Measurements from ENCODE around the gene TXNDC2. TPM values are rescaled to one million over a fixed set of nuclear protein-coding genes. Genes with fewer than 3 reads are reported as not detected.
"Not testable (repeated sequence)": the region's sequence is repeated elsewhere in the genome, so short reads cannot be mapped to it uniquely, and the experiment has no call there.

The TXNDC2 gene
- total and polyA plus RNA-seq, 7 experiments from 2014 or later = 0.07 TPM; not detected in 6

DNA sequence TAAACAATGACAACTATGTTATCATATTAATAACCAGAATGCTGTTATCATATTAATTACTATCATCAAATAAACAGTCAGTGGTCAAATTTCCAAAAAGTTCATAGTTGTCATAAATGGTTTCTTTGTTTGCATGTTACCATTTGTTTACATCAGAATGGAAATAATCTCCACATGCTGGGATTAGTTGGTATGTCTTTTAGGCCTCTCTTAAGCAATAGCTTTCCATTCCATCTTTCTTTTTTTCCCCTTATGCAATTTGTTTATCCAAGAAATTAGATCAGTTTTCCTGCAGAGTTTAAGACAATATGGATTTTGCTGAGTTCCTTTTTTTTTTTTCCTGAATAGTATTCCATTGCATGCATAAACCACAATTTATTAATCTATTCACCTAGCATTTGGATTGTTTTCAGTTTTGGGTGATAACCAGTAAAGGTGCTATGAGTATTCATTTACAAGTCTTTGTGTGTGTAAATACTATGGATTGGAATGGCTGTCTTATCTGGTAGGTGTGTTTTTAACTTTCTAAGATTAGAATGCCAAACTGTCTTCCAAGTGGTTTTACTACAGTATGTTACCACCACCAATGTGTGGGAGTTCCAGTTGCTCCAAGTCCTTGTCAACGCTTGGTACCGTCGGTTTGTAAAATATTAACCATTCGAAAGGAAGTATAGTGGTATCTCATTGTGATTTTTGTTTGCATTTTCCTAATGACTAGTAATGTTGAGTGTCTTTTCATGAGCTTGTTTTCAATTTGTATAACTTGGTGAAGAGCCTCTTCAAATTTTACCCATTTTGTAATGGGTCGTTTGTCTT lies 33.3 kb upstream of the TXNDC2 start:
- intact Hi-C loops (cut with micrococcal nuclease) = no loop called here
- Histone ChIP-seq H3K4me3 (ENCODE audit: low read length) (no peak overlapping the region), H3K27me3 (ENCODE audit: control insufficient read depth in 2 of 2, insufficient read depth in 2 of 2, low read length in 2 of 2) (no peaks in the 10 kb centered on the region), H3K4me1 (ENCODE audit: control insufficient read depth in 2 of 2, insufficient read depth in 2 of 2, low read length in 2 of 2) (no peaks in the 10 kb centered on the region), H3K9me3 (ENCODE audit: control insufficient read depth in 2 of 3, low read length in 3 of 3) (no peaks in the 10 kb centered on the region), H3K27ac (ENCODE audit: low read depth, low read length) (no peak overlapping the region), H3K36me3 (ENCODE audit: control insufficient read depth in 2 of 3, insufficient read depth in 3 of 3, low read length in 3 of 3) (no peaks in the 10 kb centered on the region)
- H3K9me3 Mint-ChIP-seq = no peaks in the 10 kb centered on the region
- no peak overlapping the region for H3K27ac Mint-ChIP-seq
- H3K27me3 Mint-ChIP-seq = peaks cover 17 to 41% (median 28%) of the 10 kb centered on the region in 5 donors
- H3K4me1 Mint-ChIP-seq = peaks cover 0 to 9% (median 0%) of the 10 kb centered on the region in 7 donors
- ChIA-PET CTCF (no interaction called here), POLR2A (no interaction called here)
- H3K4me3 Mint-ChIP-seq = no peak overlapping the region
- ATAC-seq (no peak), DNase-seq (no peak)
- peaks cover 0 to 3% (median 0%) of the 10 kb centered on the region in 5 donors for H3K36me3 Mint-ChIP-seq

DNA sequence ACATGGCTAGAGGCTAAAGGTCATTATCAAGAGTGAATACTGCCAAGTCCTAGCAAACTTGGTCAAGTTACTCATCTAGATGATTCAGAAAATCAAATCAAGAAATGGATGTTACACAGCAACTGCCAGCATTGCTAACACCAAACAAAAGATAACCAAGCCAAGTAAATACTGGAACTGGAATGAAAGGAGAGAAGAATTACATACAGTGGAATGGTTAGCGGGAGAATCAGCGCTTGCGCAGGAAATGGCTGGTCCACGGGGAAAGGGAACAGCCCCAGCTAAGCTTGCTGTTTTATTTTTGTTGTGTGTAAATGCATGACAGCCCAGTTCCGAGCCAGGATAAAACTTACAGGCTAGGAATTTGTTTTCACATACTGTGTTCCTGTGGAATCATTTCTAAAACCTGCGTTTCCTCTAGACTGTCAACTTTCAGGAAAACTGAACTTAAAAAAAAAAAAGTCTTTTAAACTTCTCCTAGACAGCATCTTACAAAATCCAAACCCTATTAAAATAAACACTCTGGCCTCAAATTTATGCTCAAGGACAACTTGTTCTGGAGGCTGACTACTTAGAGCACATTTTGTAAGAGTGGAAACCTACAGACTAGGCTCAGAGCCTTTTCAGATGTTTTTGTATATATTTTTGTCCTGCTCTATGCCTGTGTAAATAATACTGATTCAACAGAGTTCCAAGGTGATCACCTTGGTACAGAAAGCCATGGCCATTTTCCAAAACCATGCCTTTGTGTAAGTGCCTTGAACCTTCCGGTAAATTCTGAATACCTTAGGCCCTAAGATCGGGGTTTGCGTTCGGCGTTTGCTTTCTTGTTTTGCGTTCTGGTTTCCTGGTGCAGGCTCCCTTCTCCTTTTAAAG lies 30.7 kb upstream of the TXNDC2 start:
- Histone ChIP-seq H3K36me3 (ENCODE audit: control insufficient read depth in 2 of 3, insufficient read depth in 3 of 3, low read length in 3 of 3) (no peaks in the 10 kb centered on the region), H3K4me3 (ENCODE audit: low read length) (no peak overlapping the region), H3K27me3 (ENCODE audit: control insufficient read depth in 2 of 2, insufficient read depth in 2 of 2, low read length in 2 of 2) (no peaks in the 10 kb centered on the region), H3K9me3 (ENCODE audit: control insufficient read depth in 2 of 3, low read length in 3 of 3) (no peaks in the 10 kb centered on the region), H3K4me1 (ENCODE audit: control insufficient read depth in 2 of 2, insufficient read depth in 2 of 2, low read length in 2 of 2) (no peaks in the 10 kb centered on the region), H3K27ac (ENCODE audit: low read depth, low read length) (no peak overlapping the region)
- DNase-seq (no peak), ATAC-seq (no peak)
- H3K9me3 Mint-ChIP-seq = no peaks in the 10 kb centered on the region
- no peaks in the 10 kb centered on the region for H3K36me3 Mint-ChIP-seq
- peaks cover 0 to 1% (median 0%) of the 10 kb centered on the region in 7 donors for H3K4me1 Mint-ChIP-seq
- ChIA-PET CTCF (no interaction called here), POLR2A (no interaction called here)
- H3K27ac Mint-ChIP-seq = no peak overlapping the region
- intact Hi-C loops (cut with micrococcal nuclease) = no loop called here
- no peak overlapping the region for H3K4me3 Mint-ChIP-seq
- H3K27me3 Mint-ChIP-seq = peaks cover 4 to 26% (median 15%) of the 10 kb centered on the region in 5 donors

DNA sequence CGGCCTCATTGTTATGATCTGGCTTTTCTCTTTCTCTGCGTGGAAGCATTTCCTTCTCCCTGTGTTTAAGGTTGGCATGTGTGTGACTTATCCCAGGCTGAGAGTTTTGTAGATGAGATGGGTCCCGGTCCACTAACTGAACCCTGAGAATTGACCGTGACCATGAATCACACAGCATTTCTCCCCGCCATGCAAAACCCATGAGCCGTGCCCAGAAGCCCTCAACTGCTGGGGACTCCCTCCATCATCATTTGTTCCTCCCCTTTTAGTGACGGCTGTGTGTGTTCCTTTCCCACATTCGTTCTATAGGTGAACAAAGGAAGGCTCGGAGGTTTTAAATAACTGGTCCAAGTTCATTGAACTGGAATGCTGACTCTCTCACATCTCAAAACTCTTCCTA lies 30.1 kb upstream of the TXNDC2 start:
- ATAC-seq (no peak), DNase-seq (no peak)
- Histone ChIP-seq H3K27me3 (ENCODE audit: control insufficient read depth in 2 of 2, insufficient read depth in 2 of 2, low read length in 2 of 2) (no peaks in the 10 kb centered on the region), H3K4me1 (ENCODE audit: control insufficient read depth in 2 of 2, insufficient read depth in 2 of 2, low read length in 2 of 2) (no peaks in the 10 kb centered on the region), H3K36me3 (ENCODE audit: control insufficient read depth in 2 of 3, insufficient read depth in 3 of 3, low read length in 3 of 3) (no peaks in the 10 kb centered on the region), H3K27ac (ENCODE audit: low read depth, low read length) (no peak overlapping the region), H3K9me3 (ENCODE audit: control insufficient read depth in 2 of 3, low read length in 3 of 3) (no peaks in the 10 kb centered on the region), H3K4me3 (ENCODE audit: low read length) (no peak overlapping the region)
- H3K4me3 Mint-ChIP-seq = no peak overlapping the region
- H3K27ac Mint-ChIP-seq = no peak overlapping the region
- ChIA-PET POLR2A (no interaction called here), CTCF (no interaction called here)
- H3K36me3 Mint-ChIP-seq = no peaks in the 10 kb centered on the region
- H3K27me3 Mint-ChIP-seq = peaks cover 4 to 21% (median 12%) of the 10 kb centered on the region in 5 donors
- intact Hi-C loops (cut with micrococcal nuclease) = no loop called here
- peaks cover 0 to 1% (median 0%) of the 10 kb centered on the region in 7 donors for H3K4me1 Mint-ChIP-seq
- H3K9me3 Mint-ChIP-seq = no peaks in the 10 kb centered on the region

DNA sequence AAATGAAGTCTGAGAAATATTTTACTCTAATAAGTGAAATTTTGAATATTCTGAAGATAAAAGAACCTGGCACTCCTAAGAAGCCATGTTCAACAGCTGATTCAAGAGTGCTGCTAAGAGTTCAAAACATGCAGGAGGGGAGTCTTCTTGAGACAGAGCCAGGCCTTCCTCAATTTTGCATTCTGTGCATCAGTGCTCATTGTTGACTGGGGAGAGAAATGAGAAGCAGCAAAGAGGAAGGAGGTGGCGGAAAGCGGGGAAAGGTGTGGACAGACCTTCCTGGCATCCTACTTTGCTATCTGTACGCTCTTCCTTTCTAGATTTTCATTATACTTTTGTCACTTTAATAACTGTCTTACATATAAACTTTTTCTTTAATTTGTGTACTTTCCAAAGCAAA lies 29.7 kb upstream of the TXNDC2 start:
- intact Hi-C loops (cut with micrococcal nuclease) = no loop called here
- H3K36me3 ChIP-seq (ENCODE audit: control insufficient read depth in 2 of 3, insufficient read depth in 3 of 3, low read length in 3 of 3) = no peaks in the 10 kb centered on the region
- no peaks in the 10 kb centered on the region for H3K36me3 Mint-ChIP-seq
- H3K27me3 ChIP-seq (ENCODE audit: control insufficient read depth in 2 of 2, insufficient read depth in 2 of 2, low read length in 2 of 2) = no peaks in the 10 kb centered on the region
- no peak for DNase-seq
- H3K4me1 Mint-ChIP-seq = peaks cover 0 to 1% (median 0%) of the 10 kb centered on the region in 7 donors
- no peak overlapping the region for H3K4me3 Mint-ChIP-seq
- H3K9me3 Mint-ChIP-seq = no peaks in the 10 kb centered on the region
- no peak overlapping the region for H3K27ac Mint-ChIP-seq
- ChIA-PET CTCF (no interaction called here), POLR2A (no interaction called here)
- H3K27ac ChIP-seq (ENCODE audit: low read depth, low read length) = no peak overlapping the region
- H3K27me3 Mint-ChIP-seq = peaks cover 4 to 21% (median 12%) of the 10 kb centered on the region in 5 donors
- no peaks in the 10 kb centered on the region for H3K9me3 ChIP-seq (ENCODE audit: control insufficient read depth in 2 of 3, low read length in 3 of 3)
- no peaks in the 10 kb centered on the region for H3K4me1 ChIP-seq (ENCODE audit: control insufficient read depth in 2 of 2, insufficient read depth in 2 of 2, low read length in 2 of 2)
- ATAC-seq = peak; percentile 54
- no peak overlapping the region for H3K4me3 ChIP-seq (ENCODE audit: low read length)

DNA sequence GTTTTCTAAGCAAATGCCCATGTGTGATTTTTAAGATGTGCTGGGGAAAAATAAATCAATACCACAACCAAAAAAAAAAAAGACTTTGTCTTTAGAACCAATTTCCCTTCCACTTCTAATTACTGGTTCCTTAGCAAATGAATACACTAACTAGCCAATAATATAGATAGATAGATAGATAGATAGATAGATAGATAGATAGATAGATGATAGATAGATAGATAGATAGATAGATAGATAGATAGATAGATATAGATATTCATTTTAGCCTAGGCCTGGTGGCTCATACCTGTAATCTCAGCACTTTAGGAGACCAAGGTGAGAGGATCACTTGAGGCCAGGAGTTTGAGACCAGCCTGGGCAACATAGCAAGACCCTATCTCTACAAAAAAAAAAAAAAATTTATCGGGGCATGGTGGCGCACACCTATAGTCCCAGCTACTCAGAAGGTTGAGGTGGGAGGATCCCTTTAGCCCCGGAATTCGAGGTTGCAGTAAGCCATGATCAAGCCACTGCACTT lies 28.2 kb upstream of the TXNDC2 start:
- H3K4me3 ChIP-seq (ENCODE audit: low read length); intact Hi-C loops (cut with micrococcal nuclease); CTCF ChIA-PET: not testable (repeated sequence)

DNA sequence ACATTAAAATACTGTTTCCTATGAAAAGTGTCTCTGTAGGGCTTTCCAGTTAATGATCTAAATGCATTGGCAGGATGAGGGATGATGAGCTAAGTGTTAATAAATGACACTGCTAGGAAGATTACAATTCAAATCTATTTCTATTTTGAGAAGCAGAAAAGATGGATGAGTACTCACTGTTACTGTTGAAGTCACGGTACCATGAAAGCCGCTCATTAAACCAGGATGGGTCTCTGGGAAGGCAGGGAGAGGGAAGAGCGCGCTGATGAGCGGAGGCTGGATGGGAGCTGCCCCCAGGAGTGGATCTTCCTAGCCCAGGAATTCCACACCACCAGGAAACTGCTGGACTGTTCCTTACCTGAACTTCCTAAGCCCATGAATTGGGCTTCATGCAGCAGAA lies 27.1 kb upstream of the TXNDC2 start:
- no peaks in the 10 kb centered on the region for H3K9me3 Mint-ChIP-seq
- intact Hi-C loops (cut with micrococcal nuclease) = no loop called here
- CTCF ChIA-PET = no interaction called here

More for the DNA sequence above, 28.2 kb upstream of the TXNDC2 start:
- H3K4me1 ChIP-seq (ENCODE audit: control insufficient read depth in 2 of 2, insufficient read depth in 2 of 2, low read length in 2 of 2); H3K9me3 Mint-ChIP-seq; H3K36me3 Mint-ChIP-seq; H3K27ac ChIP-seq (ENCODE audit: low read depth, low read length); ATAC-seq; DNase-seq; H3K9me3 ChIP-seq (ENCODE audit: control insufficient read depth in 2 of 3, low read length in 3 of 3); H3K27me3 ChIP-seq (ENCODE audit: control insufficient read depth in 2 of 2, insufficient read depth in 2 of 2, low read length in 2 of 2); H3K27ac Mint-ChIP-seq; POLR2A ChIA-PET; H3K36me3 ChIP-seq (ENCODE audit: control insufficient read depth in 2 of 3, insufficient read depth in 3 of 3, low read length in 3 of 3); H3K4me1 Mint-ChIP-seq; H3K4me3 Mint-ChIP-seq: not testable (repeated sequence)
- H3K27me3 Mint-ChIP-seq = peaks cover 4 to 21% (median 11%) of the 10 kb centered on the region in 5 donors

More for the DNA sequence above, 27.1 kb upstream of the TXNDC2 start:
- no peaks in the 10 kb centered on the region for H3K9me3 ChIP-seq (ENCODE audit: control insufficient read depth in 2 of 3, low read length in 3 of 3)
- POLR2A ChIA-PET = no interaction called here
- Mint-ChIP-seq H3K36me3 (no peaks in the 10 kb centered on the region), H3K27ac (no peak overlapping the region), H3K27me3 (peaks cover 4 to 21% (median 11%) of the 10 kb centered on the region in 5 donors), H3K4me3 (no peak overlapping the region), H3K4me1 (peaks cover 0 to 5% (median 0%) of the 10 kb centered on the region in 7 donors)
- ATAC-seq (no peak), DNase-seq (no peak)
- no peak overlapping the region for H3K4me3 ChIP-seq (ENCODE audit: low read length)
- H3K4me1 ChIP-seq (ENCODE audit: control insufficient read depth in 2 of 2, insufficient read depth in 2 of 2, low read length in 2 of 2) = no peaks in the 10 kb centered on the region
- H3K36me3 ChIP-seq (ENCODE audit: control insufficient read depth in 2 of 3, insufficient read depth in 3 of 3, low read length in 3 of 3) = no peaks in the 10 kb centered on the region
- no peaks in the 10 kb centered on the region for H3K27me3 ChIP-seq (ENCODE audit: control insufficient read depth in 2 of 2, insufficient read depth in 2 of 2, low read length in 2 of 2)
- no peak overlapping the region for H3K27ac ChIP-seq (ENCODE audit: low read depth, low read length)
